Placental pericyte (primary cell): Measurements from ENCODE around the gene ZNF142. TPM values are rescaled to one million over a fixed set of nuclear protein-coding genes. Genes with fewer than 3 reads are reported as not detected.

Experiments
- small RNA-seq: library from RNA; depleted of rRNA; stranded (forward); fragments of <200 nt; gene quantifications from one replicate; pipeline ENCODE3, GENCODE V24; 2012; ENCODE audit warnings: low replicate concordance
- total RNA-seq: library from RNA; depleted of rRNA; stranded (reverse); fragments of >200 nt; gene quantifications from 2 replicates; pipeline ENCODE4 v1.2.3, GENCODE V29; 2012

The ZNF142 gene
- total RNA-seq = 11.6 and 25.1 TPM in 2 replicates

GRCh38 chr2:218659258-218659987 lies at the start of gene ZNF142, which contains the start of gene BCS1L:
ZNF142 (minus strand) TSS chr2:218659623; CDS start chr2:218656429, 3,194 bp downstream.
BCS1L (plus strand) TSS chr2:218659683; CDS start chr2:218660988, 1,305 bp downstream.

GRCh38 chr2:218671654-218672566 lies 12.5 kb upstream of the ZNF142 start, which contains the start of the genes RNF25 and STK36:
RNF25 (minus strand) TSS chr2:218672002; CDS start chr2:218671970, 32 bp downstream.
STK36 (plus strand) TSS chr2:218672086; CDS start chr2:218672830, 744 bp downstream.

GRCh38 chr2:218607436-218608115 lies 51.8 kb downstream of the ZNF142 start, which contains the start of gene PLCD4:
PLCD4 (plus strand) TSS chr2:218607899; CDS start chr2:218615740, 7,841 bp downstream.

Small RNA genes within 50 kb of the gene (small RNA-seq; reads per million reads assigned to genes)
- not detected for gene RNU6-136P

Other genes starting within 250 kb of the ZNF142 start
- gene VIL1, start 240.5 kb downstream of the ZNF142 start, total RNA-seq = not detected in 2 replicates
- gene USP37, start 91.3 kb downstream of the ZNF142 start, total RNA-seq = 9.0 and 14.0 TPM in 2 replicates
- 65.2 and 86.3 TPM in 2 replicates for gene CNOT9, start 90.8 kb downstream of the ZNF142 start, total RNA-seq
- gene PLCD4, start 51.7 kb downstream of the ZNF142 start, total RNA-seq = 0.22 and 1.4 TPM in 2 replicates
- gene BCS1L, start 60 bp upstream of the ZNF142 start, total RNA-seq = 17.9 and 39.8 TPM in 2 replicates
- 36.1 and 54.0 TPM in 2 replicates for gene RNF25, start 12.4 kb upstream of the ZNF142 start, total RNA-seq
- gene STK36, start 12.5 kb upstream of the ZNF142 start, total RNA-seq = 24.7 and 33.1 TPM in 2 replicates
- gene TTLL4, start 51.2 kb upstream of the ZNF142 start, total RNA-seq = 19.5 and 25.8 TPM in 2 replicates
- gene CYP27A1, start 122.5 kb upstream of the ZNF142 start, total RNA-seq = 4.7 and 23.4 TPM in 2 replicates
- not detected in 2 replicates for gene PRKAG3, start 172.2 kb upstream of the ZNF142 start, total RNA-seq
- not detected in 2 replicates for gene WNT6, start 200.2 kb upstream of the ZNF142 start, total RNA-seq
- not detected in 2 replicates for gene WNT10A, start 221.2 kb upstream of the ZNF142 start, total RNA-seq